A549 (cell line): ENCODE results near the gene TMEM151A. TPM values are rescaled to one million over a fixed set of nuclear protein-coding genes. Genes with fewer than 3 reads are reported as not detected.

Experiments used
- ATAC-seq, 2 experiments: fragments of 200-7000 bp in 1 of 2; fragments of >200 bp in 1 of 2; cut with Nextera tagmentation in 1 of 2; cut with Tn5 transposase in 1 of 2; 3 replicates each; pipeline versions ENCODE4 v1.8.0 to v1.9.1; 2018 to 2020; ENCODE audit warnings: mild to moderate bottlenecking in 1 of 2, moderate library complexity in 1 of 2
- CTCF ChIA-PET: fragments of 300-600 bp; sonication (Branson Sonifier 250); formaldehyde crosslinking; extraction: SDS; loops from one replicate; lab custom pipeline; 2021; ENCODE audit warnings: antibody characterized with exemption, inconsistent platforms; lab: Yijun Ruan, JAX
- POLR2A ChIA-PET: fragments of 350-600 bp; formaldehyde crosslinking; extraction: SDS; loops from one replicate; lab custom pipeline; 2021; ENCODE audit warnings: antibody characterized with exemption, inconsistent platforms; lab: Yijun Ruan, JAX
- DNase-seq, 2 experiments: peaks; one replicate each; pipeline versions ENCODE4 v3.0.0 to v3.0.0-alpha.2; 2011 to 2016; ENCODE audit warnings: low read depth in 1 of 2, low spot score in 1 of 2
- FAIRE-seq: peaks from 2 replicates; lab custom pipeline; 2011; peaks lifted over from hg19 to GRCh38; lab: Jason Lieb, UNC
- H3K27ac ChIP-seq, 2 experiments: fragments of >200 bp; sonication (Bioruptor Twin); formaldehyde crosslinking; 3 replicates each; pipeline ENCODE4 v1.5.1; 2016 to 2017
- H3K4me1 ChIP-seq: fragments of >200 bp; sonication (Bioruptor Twin); formaldehyde crosslinking; 3 replicates; pipeline ENCODE4 v1.6.1; 2016
- H3K4me2 ChIP-seq: fragments of >200 bp; sonication (Bioruptor Twin); formaldehyde crosslinking; 3 replicates; pipeline ENCODE4 v1.6.1; 2016
- H3K4me3 ChIP-seq: fragments of >200 bp; sonication (Bioruptor Twin); formaldehyde crosslinking; 3 replicates; pipeline ENCODE4 v1.5.1; 2016
- H3K9me3 ChIP-seq: fragments of >200 bp; sonication (Bioruptor Twin); formaldehyde crosslinking; 3 replicates; pipeline ENCODE4 v1.6.1; 2016
- CBX8 ChIP-seq: fragments of 200-600 bp; sonication (generic); IDR thresholded peaks from 2 replicates; pipeline ENCODE4 v1.6.1; 2016
- CHD4 ChIP-seq: fragments of 200-600 bp; sonication (generic); IDR thresholded peaks from 2 replicates; pipeline ENCODE4 v1.6.1; 2016; ENCODE audit warnings: antibody characterized with exemption, mild to moderate bottlenecking, borderline replicate concordance
- CTCF ChIP-seq: fragments of >200 bp; sonication (Bioruptor Twin); formaldehyde crosslinking; IDR thresholded peaks from 3 replicates; pipeline ENCODE4 v1.5.1; 2016
- EHMT2 ChIP-seq: fragments of 200-600 bp; sonication (generic); IDR thresholded peaks from 2 replicates; pipeline ENCODE4 v1.6.1; 2016; ENCODE audit warnings: antibody characterized with exemption, low read depth, mild to moderate bottlenecking, moderate library complexity
- EP300 ChIP-seq, 2 experiments: fragments of >200 bp; sonication (Bioruptor Twin); formaldehyde crosslinking; IDR thresholded peaks; 2 replicates in 1 of 2; 3 replicates in 1 of 2; pipeline ENCODE4 v1.6.1; 2016 to 2017
- ESRRA ChIP-seq: fragments of 150-350 bp; IDR thresholded peaks from 2 replicates; pipeline ENCODE4 v1.6.1; 2014; ENCODE audit warnings: mild to moderate bottlenecking, low read length, borderline replicate concordance
- HOXA7 ChIP-seq: fragments of 250-450 bp; sonication (Bioruptor Pico); IDR thresholded peaks from 2 replicates; pipeline ENCODE4 v1.5.0; 2020; ENCODE audit warnings: mild to moderate bottlenecking, moderate library complexity
- HOXB13 ChIP-seq: fragments of 250-450 bp; sonication (Bioruptor Pico); IDR thresholded peaks from 2 replicates; pipeline ENCODE4 v1.5.0; 2020; ENCODE audit warnings: low read depth, mild to moderate bottlenecking, moderate library complexity
- KDM1A ChIP-seq: fragments of 200-600 bp; sonication (generic); IDR thresholded peaks from 2 replicates; pipeline ENCODE4 v1.6.1; 2016; ENCODE audit warnings: low read depth, mild to moderate bottlenecking
- MAX ChIP-seq: IDR thresholded peaks from 2 replicates; pipeline ENCODE4 v1.6.1; 2012
- RARB ChIP-seq: fragments of 250-450 bp; sonication (Bioruptor Pico); IDR thresholded peaks from 2 replicates; pipeline ENCODE4 v1.8.0; 2021; ENCODE audit warnings: mild to moderate bottlenecking, moderate library complexity
- REST ChIP-seq: fragments of 200-600 bp; sonication (generic); IDR thresholded peaks from 2 replicates; pipeline ENCODE4 v1.6.1; 2016; ENCODE audit warnings: antibody characterized with exemption, mild to moderate bottlenecking, moderate library complexity
- RFX5 ChIP-seq: fragments of 450-650 bp; IDR thresholded peaks from 2 replicates; pipeline ENCODE4 v1.7.1; 2014; ENCODE audit warnings: antibody characterized with exemption, mild to moderate bottlenecking, moderate library complexity
- SREBF2 ChIP-seq: fragments of 450-650 bp; IDR thresholded peaks from 2 replicates; pipeline ENCODE4 v1.6.1; 2014; ENCODE audit warnings: mild to moderate bottlenecking, moderate library complexity
- TP53 ChIP-seq: fragments of 250-450 bp; sonication (Bioruptor Pico); IDR thresholded peaks from 2 replicates; pipeline ENCODE4 v1.5.0; 2021; ENCODE audit warnings: mild to moderate bottlenecking, moderate library complexity
- ZC3H11A ChIP-seq: fragments of 450-650 bp; IDR thresholded peaks from 2 replicates; pipeline ENCODE4 v1.6.1; 2014; ENCODE audit warnings: antibody characterized with exemption, mild to moderate bottlenecking
- WGBS: methylation state at CpG from one replicate; pipeline ENCODE4 v1.1.6; 2017; ENCODE audit errors: missing lambda C conversion rate; 5-methylcytosine and 5-hydroxymethylcytosine counted together
- polyA plus RNA-seq, 4 experiments: library from polyadenylated mRNA; depleted of rRNA in 3 of 4; stranded (reverse); fragments of >200 nt; fragmentation: RNase III in 1 of 4; extraction: RNeasy Plus Mini Kit Qiagen cat#74134 plus additional on column Dnase treatment in 1 of 4; gene quantifications; 2 replicates in 3 of 4; 3 replicates in 1 of 4; pipeline ENCODE4 v1.2.3, GENCODE V29; 2011 to 2017

Gene TMEM151A
- polyA plus RNA-seq, 2 of the 4 experiments (the other 2 are of a cell fraction): 0.44 to 1.8 TPM

GRCh38 chr11:66247295-66247694 lies 44.4 kb upstream of the TMEM151A start:
- DNase-seq: no peak
- ChIA-PET CTCF (interaction anchor here (1.0 to 6.9 kb wide), 3 partner anchors 12 to 26 kb away, joined by 3 to 72 read pairs (median 13); no protein-coding TSS in a partner anchor), POLR2A (no interaction called here)
- Histone ChIP-seq H3K4me3 (no peak overlapping the region), H3K4me2 (no peak overlapping the region), H3K9me3 (no peaks in the 10 kb centered on the region), H3K27ac (no peak overlapping the region), H3K4me1 (no peaks in the 10 kb centered on the region)
- no peak for ATAC-seq
- FAIRE-seq: no peak
- WGBS: 90% methylated on average over 4 of the region's 4 CpGs
- TF ChIP-seq CHD4: no peak
- TF ChIP-seq KDM1A: peak; percentile 31; the same call in 1 of the 2 replicates

GRCh38 chr11:66247801-66248200 lies 43.9 kb upstream of the TMEM151A start:
- ATAC-seq (no peak), FAIRE-seq (no peak)
- CTCF ChIA-PET: interaction anchor here (2.4 kb wide), 1 partner anchor 12 kb away, joined by 13 read pairs; no protein-coding TSS in a partner anchor

More at GRCh38 chr11:66247801-66248200, 43.9 kb upstream of the TMEM151A start:
- POLR2A ChIA-PET: no interaction called here
- H3K4me2 ChIP-seq: no peak overlapping the region
- DNase-seq: no peak
- TF ChIP-seq RARB (no peak), SREBF2 (no peak), EHMT2 (no peak), RFX5 (no peak), HOXA7 (CRISPR knock-in tag) (no peak), CBX8 (no peak), MAX (no peak), CTCF (no peak), TP53 (CRISPR knock-in tag) (no peak), HOXB13 (CRISPR knock-in tag) (no peak), ESRRA (no peak), REST (no peak), EP300 (IDR thresholded peaks at IDR 0.05) (no peak), ZC3H11A (no peak)
- no peak overlapping the region for H3K4me3 ChIP-seq
- H3K4me1 ChIP-seq: no peaks in the 10 kb centered on the region
- 96% methylated on average over 3 of the region's 3 CpGs for WGBS
- no peaks in the 10 kb centered on the region for H3K9me3 ChIP-seq
- H3K27ac ChIP-seq: no peak overlapping the region
